ENCODE data around the gene OR1F1. TPM values are rescaled to one million over a fixed set of nuclear protein-coding genes. Genes with fewer than 3 reads are reported as not detected.

Gene OR1F1
- total and polyA plus RNA-seq, 9 of the 15 experiments (the other 6 are each of a cell fraction or from before 2014, with no cell fraction given): 0.15 to 0.61 (median 0.35) TPM; not detected in 3

DNA sequence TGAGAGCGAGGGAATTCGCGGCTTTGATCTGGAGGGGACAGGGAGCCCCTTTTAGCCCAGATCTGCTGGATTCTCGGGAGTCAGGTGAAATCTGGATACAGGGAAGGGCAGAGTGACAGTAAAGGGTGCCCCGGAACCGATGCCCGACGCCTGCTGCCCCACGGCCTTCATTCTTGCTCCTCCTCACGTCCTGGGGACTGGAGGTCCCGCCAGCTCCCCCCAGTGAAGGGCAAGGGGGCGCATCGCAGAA is 596 bp downstream of the OR1F1 start (continued):
- TF ChIP-seq FIP1L1 (IDR thresholded peaks at IDR 0.05; ENCODE audit: low read depth, low read length, poor library complexity, severe bottlenecking) (no peak), MED1 (CRISPR knock-in tag; IDR thresholded peaks at IDR 0.05; ENCODE audit: borderline replicate concordance) (no peak), IFI16 (CRISPR knock-in tag; IDR thresholded peaks at IDR 0.05) (no peak), ZNF41 (CRISPR knock-in tag; conservative IDR thresholded peaks at IDR 0.05) (no peak)

- peaks cover 23 to 55% of the 10 kb centered on the region in 2 experiments for H3K4me1 ChIP-seq (replicated peaks in 1 of 2; ENCODE audit: control insufficient read depth in 2 of 2, insufficient read depth in 2 of 2, low read length in 2 of 2)
- in situ Hi-C loops (cut with MboI) (no loop called here), intact Hi-C loops (cut with micrococcal nuclease) (loop anchor here (1.0 to 10.0 kb wide), 3 partner anchors 37 to 316 kb away; partner anchors contain the start of gene CLUAP1)
- peak overlapping the region; percentile 63 to 95 for H3K9ac ChIP-seq (ENCODE audit: insufficient read depth in 1 of 2, low read depth in 2 of 2, low read length in 2 of 2)
- no peaks in the 10 kb centered on the region for H3K79me2 ChIP-seq (ENCODE audit: control insufficient read depth, insufficient read depth, low read length)
- no peaks in the 10 kb centered on the region for H3K9me3 ChIP-seq (replicated peaks; ENCODE audit: control insufficient read depth, insufficient read depth, low read depth, low read length)
- H3K27ac ChIP-seq (ENCODE audit: extremely low read depth, low read depth, low read length): peak overlapping the region; percentile 70; the same call in 2 of the 3 replicates
- DNase-seq (ENCODE audit: extremely low read depth in 1 of 4, low spot score in 3 of 4) (peak; percentile 74 to 85 (median 77)), FAIRE-seq (peak; percentile 73), ATAC-seq (peak; percentile 67)
- no peaks in the 10 kb centered on the region for H3K27me3 ChIP-seq (ENCODE audit: control insufficient read depth in 2 of 2, insufficient read depth in 2 of 2, low read length in 2 of 2)
- POLR2A ChIA-PET: interaction anchor here (0.6 to 1.2 kb wide), 5 partner anchors 12 to 349 kb away, joined by 3 to 5 read pairs (median 3); no protein-coding TSS in a partner anchor
- CTCF ChIA-PET (ENCODE audit: low intra/inter-chr PET ratio): no interaction called here
- peak overlapping the region; percentile 55 for H3K4me3 ChIP-seq
- BruUV-seq (replicated peaks): no TSS peak
- peak overlapping the region; percentile 98 for H2AFZ ChIP-seq (ENCODE audit: low read depth, low read length)
- no peaks in the 10 kb centered on the region for H3K9me1 ChIP-seq (ENCODE audit: control insufficient read depth, insufficient read depth, low read length)
- H3K4me2 ChIP-seq (ENCODE audit: insufficient read depth, low read length): peak overlapping the region; percentile 99
- H3K36me3 ChIP-seq (ENCODE audit: control insufficient read depth, insufficient read depth, low read length): no peaks in the 10 kb centered on the region
- H4K20me1 ChIP-seq (replicated peaks; ENCODE audit: control insufficient read depth, insufficient read depth, low read length): no peaks in the 10 kb centered on the region
- under 1% methylated on average over 56 of the region's 61 CpGs for WGBS (ENCODE audit: insufficient coverage, low coverage, missing lambda C conversion rate)
- no peak for TF ChIP-seq SMARCA5 (IDR thresholded peaks at IDR 0.05)
- peak; percentile 98 for TF ChIP-seq CC2D1A (IDR thresholded peaks at IDR 0.05)
- no peak for TF ChIP-seq TRIM25 (IDR thresholded peaks at IDR 0.05; ENCODE audit: borderline replicate concordance)
- peak; percentile 76 for TF ChIP-seq POLR2G (IDR thresholded peaks at IDR 0.05; ENCODE audit: low read depth, low read length)
- TF ChIP-seq, protein P1, sequence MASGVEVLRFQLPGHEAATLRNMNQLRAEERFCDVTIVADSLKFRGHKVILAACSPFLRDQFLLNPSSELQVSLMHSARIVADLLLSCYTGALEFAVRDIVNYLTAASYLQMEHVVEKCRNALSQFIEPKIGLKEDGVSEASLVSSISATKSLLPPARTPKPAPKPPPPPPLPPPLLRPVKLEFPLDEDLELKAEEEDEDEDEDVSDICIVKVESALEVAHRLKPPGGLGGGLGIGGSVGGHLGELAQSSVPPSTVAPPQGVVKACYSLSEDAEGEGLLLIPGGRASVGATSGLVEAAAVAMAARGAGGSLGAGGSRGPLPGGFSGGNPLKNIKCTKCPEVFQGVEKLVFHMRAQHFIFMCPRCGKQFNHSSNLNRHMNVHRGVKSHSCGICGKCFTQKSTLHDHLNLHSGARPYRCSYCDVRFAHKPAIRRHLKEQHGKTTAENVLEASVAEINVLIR (CRISPR knock-in tag; IDR thresholded peaks at IDR 0.05): no peak
- TF ChIP-seq RAD51 (IDR thresholded peaks at IDR 0.05; ENCODE audit: borderline replicate concordance, low read depth): no peak
- TF ChIP-seq LCOR (CRISPR knock-in tag; IDR thresholded peaks at IDR 0.05): peak; percentile 55; the same call in 1 of the 2 replicates
- peak; percentile 91 for TF ChIP-seq CXXC5 (CRISPR knock-in tag; IDR thresholded peaks at IDR 0.05)
- no peak for TF ChIP-seq ELK3 (CRISPR knock-in tag; IDR thresholded peaks at IDR 0.05)
- no peak for TF ChIP-seq PTTG1 (tag; IDR thresholded peaks at IDR 0.05; ENCODE audit: low read depth)
- no peak for TF ChIP-seq TCFL5 (CRISPR knock-in tag; conservative IDR thresholded peaks at IDR 0.05)
- TF ChIP-seq EGR1 (conservative IDR thresholded peaks at IDR 0.05): peak; percentile 94
- 0 out of 2 replicates have a peak, but pooled peaks have one; percentile 12 for TF ChIP-seq ZNF12 (CRISPR knock-in tag; IDR thresholded peaks at IDR 0.05)
- TF ChIP-seq FOXA1 (IDR thresholded peaks at IDR 0.05; ENCODE audit: borderline replicate concordance): no peak
These were observed 1.2 kb downstream of the OR1F1 start for GRCh38 chr16:3188925-3189825.
